Tibial artery (tissue), 4 donors: ENCODE results near the gene KCNK17.

Experiments used
- DNase-seq, 2 donors: peaks; one replicate each; pipeline ENCODE4 v3.0.0-alpha.2; 2019
- H3K27ac ChIP-seq, 2 donors: fragments of 200-600 bp; sonication (generic) in 1 of 2; 1 replicate in 1 of 2; 2 replicates in 1 of 2; pipeline ENCODE4 v1.5.1; 2018 to 2019; ENCODE audit warnings: mild to moderate bottlenecking in 1 of 2
- H3K27me3 ChIP-seq, 2 donors: fragments of 200-600 bp; sonication (generic) in 1 of 2; one replicate each; pipeline versions ENCODE4 v1.5.1 to v1.6.0; 2016 to 2019
- H3K36me3 ChIP-seq, 3 donors: fragments of 200-600 bp; sonication (generic) in 2 of 3; one replicate each; pipeline ENCODE4 v1.5.1; 2016 to 2019; ENCODE audit warnings: mild to moderate bottlenecking in 2 of 3
- H3K4me1 ChIP-seq, 4 donors: fragments of 200-600 bp; sonication (generic) in 2 of 4; 1 replicate in 3 of 4; 2 replicates in 1 of 4; pipeline ENCODE4 v1.5.1; 2016 to 2019
- H3K4me3 ChIP-seq, 2 donors: fragments of 200-600 bp; sonication (generic) in 1 of 2; 1 replicate in 1 of 2; 2 replicates in 1 of 2; pipeline ENCODE4 v1.5.1; 2018 to 2019; ENCODE audit warnings: mild to moderate bottlenecking in 2 of 2
- H3K9me3 ChIP-seq, 3 donors: fragments of 200-600 bp; sonication (generic) in 1 of 3; one replicate each; pipeline ENCODE4 v1.5.1; 2016 to 2019
- CTCF ChIP-seq, 2 experiments: fragments of 200-600 bp in 1 of 2; fragments of 450-650 bp in 1 of 2; IDR thresholded peaks; one replicate each; pipeline ENCODE4 v1.5.1; 2017 to 2019; ENCODE audit warnings: antibody characterized with exemption in 2 of 2, mild to moderate bottlenecking in 1 of 2, moderate library complexity in 1 of 2
- intact Hi-C: fragments of 100-400 bp; cut with DNase I; formaldehyde crosslinking; loops from one replicate; pipeline ENCODE4 v1.15.0; 2023; ENCODE audit warnings: low total_unique reads

The KCNK17 gene

GRCh38 chr6:39341352-39341751 is 27.1 kb upstream of the KCNK17 start:
- no peak overlapping the region for H3K4me3 ChIP-seq
- intact Hi-C loops, result no loop called here

GRCh38 chr6:39339868-39340550 is 25.8 kb upstream of the KCNK17 start:
- Histone ChIP-seq H3K4me1 (peaks cover 0 to 52% (median 28%) of the 10 kb centered on the region in 4 donors), H3K4me3 (no peak overlapping the region), H3K9me3 (no peaks in the 10 kb centered on the region), H3K27me3 (no peaks in the 10 kb centered on the region), H3K27ac (peak overlapping the region; percentile 36 to 38), H3K36me3 (no peaks in the 10 kb centered on the region)
- TF ChIP-seq CTCF (IDR thresholded peaks at IDR 0.05), result no peak
- DNase-seq, result no peak
- intact Hi-C loops, result no loop called here

More at GRCh38 chr6:39341352-39341751, 27.1 kb upstream of the KCNK17 start:
- DNase-seq, result no peak
- TF ChIP-seq CTCF (IDR thresholded peaks at IDR 0.05), result no peak
- Histone ChIP-seq H3K4me1 (peaks cover 0 to 58% (median 29%) of the 10 kb centered on the region in 4 donors), H3K9me3 (no peaks in the 10 kb centered on the region), H3K27me3 (no peaks in the 10 kb centered on the region), H3K36me3 (no peaks in the 10 kb centered on the region), H3K27ac (no peak overlapping the region)

- H3K4me1 ChIP-seq, result peaks cover 0 to 45% (median 26%) of the 10 kb centered on the region in 4 donors
- TF ChIP-seq CTCF (IDR thresholded peaks at IDR 0.05), result no peak
- intact Hi-C loops, result no loop called here
- peak overlapping the region in 1 of 2 donors; percentile 36 for H3K27ac ChIP-seq
- DNase-seq, result no peak
- H3K27me3 ChIP-seq, result no peaks in the 10 kb centered on the region
- H3K9me3 ChIP-seq, result no peaks in the 10 kb centered on the region
- H3K4me3 ChIP-seq, result no peak overlapping the region
- H3K36me3 ChIP-seq, result no peaks in the 10 kb centered on the region
These were observed 25.1 kb upstream of the KCNK17 start for GRCh38 chr6:39339096-39339867.

GRCh38 chr6:39338397-39338796 is 24.2 kb upstream of the KCNK17 start:
- Histone ChIP-seq H3K9me3 (no peaks in the 10 kb centered on the region), H3K36me3 (no peaks in the 10 kb centered on the region), H3K27me3 (no peaks in the 10 kb centered on the region), H3K27ac (no peak overlapping the region), H3K4me3 (no peak overlapping the region), H3K4me1 (peaks cover 0 to 43% (median 26%) of the 10 kb centered on the region in 4 donors)
- intact Hi-C loops, result no loop called here
- TF ChIP-seq CTCF (IDR thresholded peaks at IDR 0.05), result no peak
- no peak for DNase-seq

- intact Hi-C loops, result no loop called here
- no peaks in the 10 kb centered on the region for H3K27me3 ChIP-seq
- H3K36me3 ChIP-seq, result no peaks in the 10 kb centered on the region
- peaks cover 0 to 35% (median 26%) of the 10 kb centered on the region in 4 donors for H3K4me1 ChIP-seq
- no peak for DNase-seq
- no peak for TF ChIP-seq CTCF (IDR thresholded peaks at IDR 0.05)
- H3K9me3 ChIP-seq, result no peaks in the 10 kb centered on the region
- H3K27ac ChIP-seq, result no peak overlapping the region
- H3K4me3 ChIP-seq, result no peak overlapping the region
These were observed 21.7 kb upstream of the KCNK17 start for GRCh38 chr6:39335780-39336545.
